GM21737 (cell line): ENCODE data around the gene PLA2G2F.

Experiments used
- ATAC-seq: cut with Tn5 transposase; IDR thresholded peaks from one replicate; pipeline ENCODE4 v1.9.1; 2021; ENCODE audit warnings: mild to moderate bottlenecking, moderate library complexity; ENCODE audit not compliant: unreplicated experiment

The PLA2G2F gene, protein sequence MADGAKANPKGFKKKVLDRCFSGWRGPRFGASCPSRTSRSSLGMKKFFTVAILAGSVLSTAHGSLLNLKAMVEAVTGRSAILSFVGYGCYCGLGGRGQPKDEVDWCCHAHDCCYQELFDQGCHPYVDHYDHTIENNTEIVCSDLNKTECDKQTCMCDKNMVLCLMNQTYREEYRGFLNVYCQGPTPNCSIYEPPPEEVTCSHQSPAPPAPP

DNA sequence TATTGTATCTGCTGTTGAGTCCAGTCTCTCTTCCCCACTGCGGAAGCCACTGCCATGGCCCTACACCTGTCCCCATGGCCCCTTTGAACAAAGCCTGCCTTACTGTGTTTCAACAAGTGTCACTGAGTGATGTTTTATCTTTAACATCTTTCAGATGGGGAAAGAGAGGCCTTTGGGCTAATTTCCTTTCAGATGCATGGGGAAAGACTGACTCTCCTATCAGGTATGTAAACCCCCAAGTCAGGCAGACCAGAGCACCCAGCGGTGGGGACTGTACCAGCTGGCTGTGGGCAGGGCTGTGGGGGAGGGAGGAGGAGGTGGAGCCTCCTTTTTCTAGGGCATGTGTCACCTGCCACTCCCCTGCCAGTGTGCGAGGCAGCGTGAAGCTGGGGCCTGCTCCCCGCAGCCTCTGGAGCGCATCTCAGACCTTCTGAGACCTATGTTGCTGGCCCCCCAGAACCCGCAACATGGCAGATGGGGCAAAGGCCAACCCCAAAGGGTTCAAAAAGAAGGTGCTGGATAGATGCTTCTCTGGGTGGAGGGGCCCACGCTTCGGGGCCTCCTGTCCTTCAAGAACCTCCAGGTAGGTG lies at the start of gene PLA2G2F:
TSS of gene PLA2G2F (plus strand) at position 363 of the 590 bp plus-strand sequence. CDS start at position 468, 105 bp downstream.
- ATAC-seq = no peak

DNA sequence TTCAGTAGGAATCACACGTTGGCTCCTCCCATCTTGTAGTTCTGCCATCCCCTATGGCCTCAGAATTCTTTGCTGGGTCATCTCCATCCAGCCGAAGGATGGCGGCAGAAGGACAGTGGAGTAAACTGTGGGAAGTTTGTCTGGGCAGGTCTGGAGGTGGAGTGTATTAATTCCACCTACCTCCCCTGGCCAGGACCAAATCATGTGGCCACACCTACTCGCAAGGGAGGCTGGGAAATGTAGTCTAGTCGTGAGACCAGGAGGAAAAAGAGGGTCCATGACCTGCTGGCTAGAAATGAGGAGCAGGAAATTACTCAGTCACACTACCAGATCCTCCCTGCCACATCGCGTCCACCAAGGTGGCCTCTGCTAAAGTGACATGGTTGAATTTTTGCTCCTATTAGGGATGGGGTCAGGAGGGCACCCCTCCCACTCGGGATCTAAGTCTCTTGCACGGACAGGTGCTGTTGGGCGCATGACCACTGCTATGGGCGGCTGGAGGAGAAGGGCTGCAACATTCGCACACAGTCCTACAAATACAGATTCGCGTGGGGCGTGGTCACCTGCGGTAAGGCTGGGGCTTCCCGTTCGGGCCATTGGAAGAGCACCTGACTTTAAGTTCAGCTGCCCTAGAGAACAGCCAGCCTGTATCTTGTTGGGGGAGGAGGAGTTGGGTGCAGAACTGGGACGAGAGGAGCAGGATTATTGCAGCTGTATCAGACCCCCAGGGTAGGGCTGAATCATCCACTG lies 49.6 kb upstream of the PLA2G2F start:
- no peak for ATAC-seq

- ATAC-seq = no peak
Measured at GRCh38 chr1:20090119-20090518, 49.0 kb upstream of the PLA2G2F start.

DNA sequence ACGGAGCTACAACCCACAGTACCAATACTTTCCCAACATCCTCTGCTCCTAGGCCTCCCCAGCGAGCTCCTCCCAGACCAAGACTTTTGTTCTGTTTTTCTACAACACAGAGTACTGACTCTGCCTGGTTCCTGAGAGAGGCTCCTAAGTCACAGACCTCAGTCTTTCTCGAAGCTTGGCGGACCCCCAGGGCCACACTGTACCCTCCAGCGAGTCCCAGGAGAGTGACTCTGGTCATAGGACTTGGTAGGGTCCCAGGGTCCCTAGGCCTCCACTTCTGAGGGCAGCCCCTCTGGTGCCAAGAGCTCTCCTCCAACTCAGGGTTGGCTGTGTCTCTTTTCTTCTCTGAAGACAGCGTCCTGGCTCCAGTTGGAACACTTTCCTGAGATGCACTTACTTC lies 48.5 kb upstream of the PLA2G2F start:
- no peak for ATAC-seq

GRCh38 chr1:20093303-20093702 lies 45.8 kb upstream of the PLA2G2F start:
- ATAC-seq = no peak

GRCh38 chr1:20093940-20094391 lies 45.2 kb upstream of the PLA2G2F start:
- no peak for ATAC-seq

DNA sequence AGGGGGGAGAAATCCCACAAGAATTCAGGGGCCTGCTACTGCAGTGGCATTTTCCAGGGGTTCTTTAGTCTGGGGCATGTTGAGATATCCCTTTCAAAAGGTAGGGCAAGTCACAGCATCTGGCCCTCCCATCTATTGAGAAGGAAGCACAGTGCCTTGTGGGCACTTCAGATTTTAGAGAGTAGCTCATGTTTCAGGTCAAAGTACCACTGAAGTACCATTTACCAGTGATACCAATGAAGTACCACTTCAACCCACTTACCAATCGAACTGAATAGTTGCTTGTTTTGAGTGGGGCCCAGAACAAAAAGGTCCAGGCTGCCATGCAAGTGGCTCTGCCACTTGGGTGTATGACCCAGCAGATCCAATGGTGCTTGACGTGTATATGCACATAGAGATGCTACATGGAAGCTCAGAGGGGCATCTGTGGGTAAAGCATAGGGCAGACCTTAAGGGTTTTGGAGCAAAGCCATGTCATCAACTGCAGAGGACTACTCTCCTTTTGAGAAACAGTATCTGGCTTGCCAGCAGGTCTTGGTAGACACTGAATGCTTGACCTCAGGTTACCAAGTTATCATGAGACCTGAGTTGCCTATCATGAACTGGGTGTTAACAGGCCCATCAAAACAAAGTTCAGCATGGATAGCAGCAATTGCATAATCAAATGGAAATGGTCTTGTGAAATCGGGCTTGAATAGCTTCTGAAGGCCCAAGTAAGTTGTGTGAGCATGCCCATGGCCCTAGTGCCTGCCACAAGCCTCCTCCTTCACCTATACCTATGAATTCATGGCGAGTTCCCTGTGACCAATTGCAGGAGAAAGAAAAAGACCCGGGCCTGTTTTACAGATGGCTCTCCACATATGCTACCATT lies 43.3 kb upstream of the PLA2G2F start:
- no peak for ATAC-seq

DNA sequence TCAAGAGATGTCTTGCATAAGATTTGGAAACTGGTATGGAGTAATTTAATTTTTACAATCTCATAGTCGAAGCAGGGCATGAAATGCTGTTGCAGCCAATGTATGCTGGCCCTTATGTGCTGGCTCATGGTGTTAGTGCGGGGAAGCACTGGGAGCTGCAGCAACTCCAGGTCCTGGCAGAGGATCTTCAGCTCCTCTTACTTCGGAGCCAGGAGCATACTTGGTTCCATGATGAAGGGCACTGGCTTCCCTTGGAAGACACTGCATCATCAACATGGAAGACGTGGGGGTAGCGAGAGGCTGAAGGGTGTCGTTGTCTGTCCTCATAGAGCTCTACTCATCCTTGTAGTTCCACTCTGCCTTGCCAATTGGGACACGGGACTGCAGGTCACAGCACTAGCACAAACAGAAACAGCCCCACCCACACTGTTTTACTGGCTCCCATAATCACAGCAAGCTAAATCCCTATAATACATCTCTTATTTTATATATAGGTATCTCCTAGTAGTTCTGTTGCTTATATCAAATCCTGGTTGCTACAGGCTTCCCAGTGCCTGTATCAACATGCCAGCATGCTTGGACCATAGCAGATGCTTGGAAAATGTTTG lies 42.2 kb upstream of the PLA2G2F start:
- ATAC-seq = no peak

DNA sequence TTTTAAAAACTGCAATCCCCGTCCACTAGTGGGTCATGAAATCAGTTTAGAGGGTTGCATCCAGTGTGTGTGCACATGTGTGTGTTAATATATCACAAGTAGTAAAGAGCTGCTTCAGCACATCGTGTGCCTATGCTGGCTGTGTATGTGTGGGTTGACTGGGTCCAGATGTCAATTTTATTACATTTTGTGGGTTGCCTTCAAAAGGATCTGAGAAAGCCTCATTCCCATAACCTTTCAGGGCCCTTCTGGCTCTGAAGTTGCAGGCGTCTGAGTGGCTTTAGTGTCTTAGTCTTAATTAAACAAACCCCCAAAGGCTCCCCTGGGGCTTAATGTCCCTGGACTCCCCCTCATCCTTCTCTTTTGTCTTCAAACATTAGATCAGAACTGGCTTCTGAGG lies 39.6 kb upstream of the PLA2G2F start:
- no peak for ATAC-seq

DNA sequence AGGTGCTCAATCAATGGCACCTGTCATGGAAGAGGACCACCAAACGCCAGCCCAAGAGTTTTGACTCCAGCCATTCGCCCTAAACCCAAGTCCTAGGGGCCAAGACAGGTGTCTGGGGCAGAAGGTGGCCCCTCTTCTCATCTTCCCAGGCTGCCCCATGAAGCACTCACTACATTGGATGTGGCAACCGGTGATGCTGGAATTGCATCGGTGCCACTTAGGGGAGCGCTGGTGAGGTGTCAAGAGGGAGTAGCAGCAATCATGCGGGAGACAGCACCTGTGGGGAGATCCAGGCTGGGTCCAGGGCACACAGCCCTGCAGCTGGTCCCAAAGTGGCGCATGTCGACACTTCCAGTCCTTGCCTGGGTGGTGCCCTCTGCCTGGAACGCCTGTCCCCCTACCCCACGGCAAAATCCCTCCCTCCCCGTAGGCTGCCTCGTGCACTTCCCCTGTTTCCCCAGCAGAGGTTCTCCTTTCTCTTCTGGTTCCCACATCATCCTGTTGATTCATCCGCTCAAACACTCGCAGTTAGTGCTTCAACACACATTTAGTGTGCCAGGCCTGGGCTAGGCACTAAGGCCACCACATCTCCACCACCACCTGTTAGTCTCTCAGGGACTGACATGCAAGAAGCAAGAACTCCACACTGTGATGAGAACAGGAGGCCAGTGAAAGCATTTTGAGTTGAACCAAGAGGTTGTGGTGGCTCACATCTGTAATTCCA lies 38.3 kb upstream of the PLA2G2F start:
- no peak for ATAC-seq

DNA sequence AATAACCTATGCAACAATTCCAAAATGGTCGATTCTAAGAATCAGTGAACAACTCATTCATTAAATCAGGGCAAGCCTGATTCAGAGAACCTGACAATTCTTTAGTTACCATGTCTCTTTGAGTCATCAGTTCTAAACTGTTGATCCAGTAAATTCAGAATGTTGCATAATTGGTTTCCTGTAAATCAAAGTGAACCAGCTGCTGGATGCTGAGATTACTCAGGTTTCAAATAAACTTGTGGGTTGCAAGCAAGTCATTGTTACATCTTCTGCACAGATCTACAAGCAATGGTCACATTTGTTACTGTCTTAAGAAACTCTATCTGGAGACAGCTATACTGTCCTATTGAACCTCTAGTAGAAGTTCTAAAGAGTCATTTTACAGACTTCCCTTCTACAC lies 36.2 kb upstream of the PLA2G2F start:
- no peak for ATAC-seq

DNA sequence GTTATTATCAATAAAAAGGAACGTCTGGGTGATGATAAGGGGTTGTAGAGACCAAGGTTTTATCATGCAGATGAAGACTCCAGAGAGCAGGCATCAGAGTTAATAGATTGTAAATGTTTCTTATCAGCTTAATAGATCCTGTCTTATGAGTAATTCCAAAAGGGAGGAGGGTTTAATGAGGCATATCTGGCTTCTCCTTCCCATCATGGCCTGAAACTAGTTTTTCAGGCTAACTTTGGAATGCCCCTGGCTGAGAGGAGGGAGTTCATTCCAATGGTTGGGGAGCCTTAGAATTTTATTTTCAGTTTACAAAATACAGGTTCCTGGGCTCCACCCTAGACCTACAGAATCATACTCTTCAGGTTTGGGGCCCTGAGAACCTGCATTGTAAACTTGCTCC lies 33.3 kb upstream of the PLA2G2F start:
- no peak for ATAC-seq

DNA sequence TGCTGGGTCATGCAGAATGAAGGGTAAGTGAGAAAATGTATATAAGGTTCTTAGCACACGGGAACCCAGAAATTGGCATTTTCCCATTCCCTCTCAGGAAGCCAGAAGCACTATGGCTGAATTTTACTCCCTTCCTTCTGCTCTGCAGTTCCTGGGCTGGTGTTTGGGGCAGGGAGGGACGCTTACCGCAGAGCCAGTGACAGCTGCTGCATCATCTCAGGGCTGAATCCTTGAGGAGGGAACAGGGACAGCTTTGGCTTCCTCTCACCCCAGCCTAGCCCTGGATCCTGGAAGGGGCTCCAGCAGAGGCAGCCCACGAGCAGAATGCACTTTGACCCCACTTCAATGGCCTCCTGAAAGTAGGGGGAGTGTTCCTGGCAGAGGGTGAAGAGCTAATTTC lies 31.8 kb upstream of the PLA2G2F start:
- ATAC-seq = no peak

- ATAC-seq = no peak
Measured at GRCh38 chr1:20107796-20108195, 31.3 kb upstream of the PLA2G2F start.

DNA sequence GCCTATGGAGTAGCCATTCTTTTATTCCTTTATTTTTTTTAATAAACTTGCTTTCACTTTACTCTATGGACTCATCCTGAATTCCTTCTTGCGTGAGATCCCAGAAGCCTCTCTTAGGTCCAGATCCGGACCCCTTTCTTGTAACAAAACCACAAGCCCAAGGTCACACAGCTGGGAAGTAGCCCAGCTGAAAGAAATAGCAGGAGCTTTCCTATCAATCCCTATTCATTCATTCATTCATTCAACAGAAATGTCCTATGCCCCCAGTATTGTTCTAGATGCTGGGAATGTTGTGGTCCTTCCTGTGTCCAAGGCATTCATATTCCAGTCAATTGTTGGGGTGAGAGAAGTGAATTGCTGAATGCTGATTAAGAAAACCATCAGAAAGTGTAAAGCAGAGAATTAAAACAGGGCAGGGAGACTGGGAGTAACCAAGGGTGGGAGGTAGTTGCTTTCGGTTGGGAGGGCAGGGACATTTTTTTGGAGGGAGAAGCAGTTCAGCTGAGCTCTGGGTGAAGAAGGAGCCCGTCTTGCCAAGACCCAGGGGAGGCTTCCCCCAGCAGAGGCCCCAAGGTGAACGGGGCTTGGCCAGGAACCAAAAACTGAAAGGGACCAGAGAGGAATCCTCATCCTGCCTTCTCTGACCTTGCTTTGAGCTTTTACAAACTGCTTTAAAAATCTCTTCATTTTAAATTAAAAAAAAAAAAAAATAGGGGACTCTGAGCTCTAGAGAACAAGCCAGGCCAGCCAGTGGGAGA lies 30.6 kb upstream of the PLA2G2F start:
- ATAC-seq = no peak

- ATAC-seq = no peak
Measured at GRCh38 chr1:20109223-20109856, 29.8 kb upstream of the PLA2G2F start.

- no peak for ATAC-seq
Measured at GRCh38 chr1:20110679-20111078, 28.4 kb upstream of the PLA2G2F start.

GRCh38 chr1:20111452-20111851 lies 27.7 kb upstream of the PLA2G2F start:
- ATAC-seq = no peak
